ELF-1 (cell line): ENCODE measurements around the gene PP2D1.
A peak's percentile ranks its signal among the peaks of the same experiment; 100 is the strongest.
"Not testable (repeated sequence)": the region's sequence is repeated elsewhere in the genome, so short reads cannot be mapped to it uniquely, and the experiment has no call there.

ENCODE experiments used
- DNase-seq: peaks from one replicate; pipeline ENCODE4 v3.0.0-alpha.2; 2016; ENCODE audit warnings: low read depth, low spot score

The PP2D1 gene

GRCh38 chr3:20012164-20012563 is at the start of gene PP2D1:
Gene PP2D1, minus strand, starts transcription at chr3:20012264. Its CDS starts 192 bp downstream, at chr3:20012072.
- no peak for DNase-seq

GRCh38 chr3:20060974-20061685 is 49.1 kb upstream of the PP2D1 start:
- DNase-seq, result no peak

GRCh38 chr3:20059929-20060328 is 47.9 kb upstream of the PP2D1 start:
- no peak for DNase-seq

GRCh38 chr3:20057612-20058180 is 45.6 kb upstream of the PP2D1 start:
- DNase-seq, result peak; percentile 61

GRCh38 chr3:20056725-20057611 is 44.9 kb upstream of the PP2D1 start:
- no peak for DNase-seq

- DNase-seq, result no peak
These were observed 43.8 kb upstream of the PP2D1 start for GRCh38 chr3:20055842-20056241.

GRCh38 chr3:20055020-20055775 is 43.1 kb upstream of the PP2D1 start:
- no peak for DNase-seq

- DNase-seq, result no peak
These were observed 42.5 kb upstream of the PP2D1 start for GRCh38 chr3:20054549-20054987.

GRCh38 chr3:20052851-20053250 is 40.8 kb upstream of the PP2D1 start:
- DNase-seq, result no peak

- DNase-seq, result no peak
These were observed 39.2 kb upstream of the PP2D1 start for GRCh38 chr3:20051123-20051806.

GRCh38 chr3:20047976-20048883 is 36.2 kb upstream of the PP2D1 start:
- no peak for DNase-seq

- DNase-seq, result no peak
These were observed 35.3 kb upstream of the PP2D1 start for GRCh38 chr3:20047341-20047779.

GRCh38 chr3:20046556-20046955 is 34.5 kb upstream of the PP2D1 start:
- no peak for DNase-seq

- DNase-seq, result not testable (repeated sequence)
These were observed 33.1 kb upstream of the PP2D1 start for GRCh38 chr3:20045141-20045540.

GRCh38 chr3:20043825-20044224 is 31.8 kb upstream of the PP2D1 start:
- DNase-seq, result peak; percentile 63

GRCh38 chr3:20043396-20043795 is 31.3 kb upstream of the PP2D1 start:
- peak; percentile 51 for DNase-seq

- DNase-seq, result no peak
These were observed 30.3 kb upstream of the PP2D1 start for GRCh38 chr3:20042331-20042730.

GRCh38 chr3:20041197-20041780 is 29.2 kb upstream of the PP2D1 start:
- DNase-seq, result peak; percentile 86

- peak; percentile 78 for DNase-seq
These were observed 28.6 kb upstream of the PP2D1 start for GRCh38 chr3:20040548-20041196.
